ENCODE measurements around the gene PTGES. TPM values are rescaled to one million over a fixed set of nuclear protein-coding genes. Genes with fewer than 3 reads are reported as not detected.
"Not testable (repeated sequence)": the region's sequence is repeated elsewhere in the genome, so short reads cannot be mapped to it uniquely, and the experiment has no call there.

The PTGES gene
- total and polyA plus RNA-seq, 7 donors, result 0.92 to 10.2 (median 3.9) TPM

- no peak overlapping the region for H3K27ac ChIP-seq
- H3K4me1 ChIP-seq, result peaks cover 0 to 18% (median 14%) of the 10 kb centered on the region in 4 donors
- DNase-seq, result no peak
- peaks cover 0 to 6% (median 0%) of the 10 kb centered on the region in 3 donors for H3K27me3 ChIP-seq
- no peak for TF ChIP-seq POLR2A (IDR thresholded peaks at IDR 0.05)
- TF ChIP-seq CTCF (IDR thresholded peaks at IDR 0.05), result no peak
- no peak for TF ChIP-seq POLR2AphosphoS5 (IDR thresholded peaks at IDR 0.05)
- no peak for TF ChIP-seq EP300 (IDR thresholded peaks at IDR 0.05)
- WGBS, 2 donors, result 93 to 95% methylated on average over 6 of the region's 6 CpGs
- intact Hi-C loops (cut with DNase I), result no loop called here
- no peaks in the 10 kb centered on the region for H3K36me3 ChIP-seq
- H3K4me3 ChIP-seq, result no peak overlapping the region
- no peaks in the 10 kb centered on the region for H3K9me3 ChIP-seq
Measured at GRCh38 chr9:129749575-129749974, 3.3 kb downstream of the PTGES start.

- H3K27ac ChIP-seq; H3K27me3 ChIP-seq; H3K9me3 ChIP-seq; H3K36me3 ChIP-seq; H3K4me3 ChIP-seq; intact Hi-C loops (cut with DNase I); DNase-seq: not testable (repeated sequence)
- 90 to 92% methylated on average over 4 of the region's 4 CpGs for whole genome bisulfite sequencing, 2 donors
- peaks cover 0 to 18% (median 14%) of the 10 kb centered on the region in 4 donors for H3K4me1 ChIP-seq
Measured at GRCh38 chr9:129749052-129749451, 3.8 kb downstream of the PTGES start.

- H3K9me3 ChIP-seq, result no peaks in the 10 kb centered on the region
- peaks cover 0 to 18% (median 13%) of the 10 kb centered on the region in 4 donors for H3K4me1 ChIP-seq
- WGBS, 2 donors, result 77 to 85% methylated on average over 5 of the region's 5 CpGs
- H3K27ac ChIP-seq, result no peak overlapping the region
- no peak overlapping the region for H3K4me3 ChIP-seq
- intact Hi-C loops (cut with DNase I), result no loop called here
- no peak for DNase-seq
- peaks cover 0 to 6% (median 0%) of the 10 kb centered on the region in 3 donors for H3K27me3 ChIP-seq
- H3K36me3 ChIP-seq, result no peaks in the 10 kb centered on the region
- TF ChIP-seq POLR2A (IDR thresholded peaks at IDR 0.05) (no peak), CTCF (IDR thresholded peaks at IDR 0.05) (no peak), EP300 (IDR thresholded peaks at IDR 0.05) (no peak), POLR2AphosphoS5 (IDR thresholded peaks at IDR 0.05) (no peak)
Measured at GRCh38 chr9:129748249-129748648, 4.6 kb downstream of the PTGES start.

GRCh38 chr9:129746092-129746777 is 6.6 kb downstream of the PTGES start:
- H3K27ac ChIP-seq, result no peak overlapping the region
- H3K36me3 ChIP-seq, result no peaks in the 10 kb centered on the region
- no peaks in the 10 kb centered on the region for H3K4me1 ChIP-seq
- 78 to 82% methylated on average over 9 of the region's 9 CpGs for WGBS, 2 donors
- H3K27me3 ChIP-seq, result no peaks in the 10 kb centered on the region
- intact Hi-C loops (cut with DNase I), result no loop called here
- H3K4me3 ChIP-seq, result no peak overlapping the region
- H3K9me3 ChIP-seq, result no peaks in the 10 kb centered on the region
- TF ChIP-seq POLR2A (IDR thresholded peaks at IDR 0.05), result no peak
- TF ChIP-seq EP300 (IDR thresholded peaks at IDR 0.05), result no peak
- TF ChIP-seq CTCF (IDR thresholded peaks at IDR 0.05), result no peak
- no peak for TF ChIP-seq POLR2AphosphoS5 (IDR thresholded peaks at IDR 0.05)
- DNase-seq, result no peak

GRCh38 chr9:129745200-129745599 is 7.6 kb downstream of the PTGES start:
- no peaks in the 10 kb centered on the region for H3K9me3 ChIP-seq
- no peak overlapping the region for H3K27ac ChIP-seq
- no peak overlapping the region for H3K4me3 ChIP-seq
- H3K4me1 ChIP-seq, result no peaks in the 10 kb centered on the region
- no peaks in the 10 kb centered on the region for H3K27me3 ChIP-seq
- intact Hi-C loops (cut with DNase I), result no loop called here
- no peaks in the 10 kb centered on the region for H3K36me3 ChIP-seq
- 73 to 83% methylated on average over 7 of the region's 7 CpGs for WGBS, 2 donors
- TF ChIP-seq POLR2AphosphoS5 (IDR thresholded peaks at IDR 0.05), result no peak
- no peak for DNase-seq

Data from sigmoid colon (tissue), 7 donors.